Measurements from ENCODE around the gene ITGB2.

GRCh38 chr21:44955141-44955797, 34.6 kb upstream of the ITGB2 start:
- TF ChIP-seq CTCF (IDR thresholded peaks at IDR 0.05), result no peak
- no peak for TF ChIP-seq POLR2A (IDR thresholded peaks at IDR 0.05)
